IPS DF 4.7 (cell line): Measurements from ENCODE around the gene NRXN3.
"Not testable (repeated sequence)": the region's sequence is repeated elsewhere in the genome, so short reads cannot be mapped to it uniquely, and the experiment has no call there.

Source experiments
- DNase-seq: peaks from one replicate; pipeline ENCODE4 v3.0.0-alpha.2; 2013; ENCODE audit warnings: low spot score; ENCODE audit errors: extremely low read depth

The NRXN3 gene

DNA sequence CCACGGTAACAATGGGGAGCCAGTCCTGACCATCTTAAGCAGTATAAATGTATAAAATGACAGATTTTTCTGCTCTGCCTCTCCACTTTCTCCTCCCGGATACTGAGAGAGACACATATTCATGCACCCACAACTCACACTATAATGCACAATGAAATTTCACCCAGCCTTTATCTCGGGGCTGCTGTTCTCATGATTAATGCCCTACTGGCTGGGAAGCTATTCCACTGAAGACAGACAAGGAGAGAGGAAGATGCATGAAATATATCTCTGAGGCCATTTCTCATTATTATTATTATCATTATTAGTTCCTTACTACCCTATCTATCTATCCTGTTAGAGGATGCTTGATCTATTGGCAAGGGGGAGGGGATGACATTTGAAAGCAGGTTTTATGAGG lies 1539.4 kb downstream of the NRXN3 start:
- no peak for DNase-seq

DNA sequence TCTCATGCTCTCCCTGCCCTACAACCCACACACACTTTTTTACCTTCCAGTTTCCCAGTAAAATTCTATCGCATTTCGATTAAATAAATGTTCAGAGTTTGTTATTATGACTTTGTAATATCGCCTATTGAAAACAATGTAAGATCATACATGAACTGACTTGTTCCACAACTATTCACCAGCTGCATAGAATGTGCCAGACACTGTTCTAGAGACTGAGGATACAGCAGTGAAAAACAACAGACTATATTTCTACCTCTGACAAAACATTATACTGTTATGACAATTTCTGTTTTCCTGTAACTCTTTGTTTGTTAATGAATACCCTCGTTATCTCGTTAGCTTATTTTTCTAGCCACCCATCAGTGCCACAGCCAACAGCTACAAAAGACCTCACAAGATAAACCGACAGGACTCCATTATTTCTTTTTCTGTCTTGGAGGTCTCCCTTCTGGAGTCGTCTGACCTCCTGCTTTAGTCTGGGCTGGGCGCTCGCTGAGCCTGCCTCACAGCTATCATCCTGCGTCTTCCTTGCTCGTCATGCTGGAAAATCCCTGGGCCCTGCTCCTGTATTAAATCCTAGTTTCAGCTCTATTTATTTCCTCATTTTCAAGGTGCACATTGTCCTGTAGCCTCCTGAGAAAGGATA lies 1542.3 kb downstream of the NRXN3 start:
- DNase-seq, result no peak

DNA sequence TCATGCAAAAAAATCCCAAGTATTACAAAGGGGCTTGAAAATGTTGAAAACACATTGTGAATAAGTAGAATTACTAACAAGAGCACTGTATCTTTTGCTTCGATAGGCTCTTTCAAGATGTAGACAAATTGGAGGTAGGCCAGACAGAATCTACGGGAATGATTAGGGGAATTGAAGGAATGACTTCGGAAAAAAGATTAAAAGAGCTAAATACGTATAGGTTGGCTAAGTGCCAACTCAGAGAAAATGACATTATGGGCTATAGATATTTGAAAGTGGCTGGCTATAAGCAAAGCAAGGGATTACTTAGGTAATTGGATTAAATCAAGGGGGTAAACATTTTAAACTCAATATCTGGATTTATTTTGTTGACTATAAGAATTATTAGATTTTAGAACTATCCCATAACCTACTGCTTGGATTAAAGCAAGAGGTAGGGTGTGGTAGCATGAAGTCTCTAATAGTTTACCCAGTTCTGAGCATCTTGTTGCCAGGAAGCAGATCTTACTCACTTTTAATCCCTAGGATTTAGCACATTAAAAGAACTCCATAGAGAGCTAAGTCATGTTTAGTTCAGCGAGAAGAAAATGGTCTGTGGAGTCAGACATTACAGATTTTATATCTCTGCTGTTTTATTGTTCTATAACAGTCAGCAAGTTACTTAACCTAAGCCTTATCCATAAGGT lies 1551.4 kb downstream of the NRXN3 start:
- DNase-seq, result no peak

DNA sequence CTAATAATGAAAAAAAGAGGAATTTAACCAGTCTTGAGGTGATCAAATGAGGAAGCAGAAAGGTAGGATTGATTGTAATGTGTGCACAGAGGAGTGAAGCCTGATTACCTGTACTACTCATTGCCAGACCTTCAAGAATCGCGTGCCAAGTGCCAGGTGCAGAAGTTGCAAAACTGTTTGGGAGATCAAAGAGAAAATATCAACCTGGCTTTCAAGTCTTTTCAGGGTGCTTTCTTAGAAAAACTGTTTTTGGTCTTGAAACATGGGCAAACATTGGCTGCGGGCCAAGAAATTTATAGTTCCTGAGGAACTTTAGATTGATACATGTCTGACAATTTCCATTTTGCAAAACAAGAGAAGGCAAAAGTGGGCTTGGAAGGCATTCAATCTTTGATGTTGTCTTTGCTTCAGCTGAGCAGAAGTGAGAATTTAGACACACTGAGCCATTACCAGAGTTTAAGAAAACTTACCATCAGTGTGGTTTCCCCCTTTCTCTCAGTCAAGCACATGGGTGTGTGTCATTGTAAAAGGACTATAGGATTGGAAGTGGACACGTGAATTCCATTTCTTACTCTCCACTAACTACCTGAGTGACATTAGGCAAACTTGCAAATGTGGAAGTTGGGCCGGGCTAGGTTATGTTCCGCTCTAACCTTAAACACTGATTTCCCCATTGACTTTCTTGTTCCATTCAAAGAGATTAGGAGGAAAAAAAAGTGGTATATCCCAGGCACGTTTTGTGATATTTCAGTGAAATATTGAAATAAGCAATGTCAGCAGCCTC lies 1555.0 kb downstream of the NRXN3 start:
- DNase-seq, result no peak

DNA sequence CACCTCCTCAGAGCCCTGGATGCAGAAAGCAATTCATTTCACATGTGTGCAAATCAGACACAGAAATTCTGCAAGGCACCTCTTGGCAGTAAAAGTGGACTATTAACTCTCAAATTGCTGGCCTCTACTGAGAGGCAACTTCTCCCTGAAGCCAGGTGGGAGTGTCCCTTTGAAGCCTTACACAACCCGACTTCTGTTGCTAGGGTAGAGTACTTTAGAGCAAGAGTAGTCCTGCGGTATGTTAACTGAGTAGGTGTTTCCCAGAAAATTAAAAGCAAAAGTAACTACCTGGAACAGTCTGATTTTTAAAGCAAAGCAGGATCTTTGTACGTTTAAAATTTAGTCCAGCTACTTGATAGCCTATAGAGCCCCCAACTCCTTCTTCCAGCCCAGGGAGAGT lies 1557.7 kb downstream of the NRXN3 start:
- DNase-seq, result no peak

DNA sequence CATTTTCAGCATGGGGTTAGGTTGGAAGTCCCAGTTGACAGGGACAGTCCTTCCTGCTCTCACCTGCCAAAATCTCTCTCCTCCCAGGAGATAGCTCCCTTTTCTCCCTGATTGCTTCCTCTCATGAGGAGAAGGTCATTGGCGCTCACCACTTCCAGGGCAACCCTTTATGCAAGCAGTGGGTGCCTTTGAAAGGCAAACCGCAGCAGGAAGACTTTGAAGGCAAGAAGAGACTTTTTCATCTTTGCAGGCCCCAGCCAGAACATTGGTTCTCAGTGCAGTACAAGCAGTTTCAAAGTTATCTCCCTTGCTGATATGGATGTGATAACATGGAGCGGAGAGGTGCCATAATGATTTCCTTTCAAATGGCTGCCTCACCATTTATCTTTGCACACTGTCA lies 1558.2 kb downstream of the NRXN3 start:
- no peak for DNase-seq

DNA sequence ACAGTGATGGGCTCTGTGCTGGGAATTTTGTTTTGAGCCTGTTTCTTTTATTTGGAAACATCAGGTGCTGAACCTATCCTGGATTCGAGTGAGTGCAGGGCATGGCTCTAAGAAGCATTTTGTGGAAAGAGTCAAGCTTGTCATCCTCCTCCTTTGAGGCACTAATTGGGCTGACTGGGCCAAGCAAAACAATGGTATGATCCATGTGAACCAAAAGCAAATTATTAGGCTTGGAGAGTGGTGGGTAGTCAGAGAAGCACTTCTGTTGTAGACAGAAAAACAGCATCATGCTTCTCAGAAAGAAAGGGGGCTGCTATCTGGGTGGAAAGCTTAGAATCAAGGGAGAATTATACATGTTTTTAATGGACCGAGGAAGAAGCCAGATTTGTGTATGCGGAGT lies 1559.6 kb downstream of the NRXN3 start:
- DNase-seq, result no peak

DNA sequence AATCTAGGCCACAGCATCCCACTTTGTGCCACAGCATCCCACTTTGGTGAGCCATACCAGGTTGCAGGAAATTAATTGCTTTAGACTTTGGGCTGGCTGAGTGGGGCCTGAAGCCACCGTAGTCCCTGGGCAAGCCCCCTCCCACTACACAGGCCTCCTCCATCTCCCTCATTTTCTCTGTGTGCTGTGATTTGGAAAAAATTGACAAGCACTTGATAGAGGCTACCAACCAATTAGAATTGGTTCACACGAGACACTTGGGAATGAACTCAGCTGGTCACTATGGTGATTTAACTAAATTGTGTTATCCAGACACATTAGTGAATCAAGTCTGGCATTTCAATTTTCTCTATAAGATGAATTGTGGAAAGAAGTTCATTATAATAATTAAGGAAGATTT lies 1560.0 kb downstream of the NRXN3 start:
- no peak for DNase-seq

DNA sequence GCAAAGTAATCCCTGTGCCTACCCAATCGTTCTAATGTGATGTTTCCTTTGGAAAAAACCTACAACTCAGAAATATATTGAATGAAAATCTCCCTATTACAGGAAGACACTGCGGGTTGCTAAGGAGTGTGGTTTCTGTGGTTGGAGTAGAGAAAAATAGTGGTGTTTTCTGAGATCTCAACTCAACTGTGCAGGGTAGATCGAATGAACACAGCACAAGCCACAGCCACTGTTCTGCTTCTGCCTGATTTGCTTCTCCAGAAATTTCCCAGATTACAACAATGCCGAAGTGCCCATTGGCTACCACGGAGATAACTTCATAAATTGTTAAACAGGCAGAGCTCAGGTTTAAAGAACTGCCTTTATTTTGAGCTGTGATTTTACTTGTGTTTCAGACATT lies 1560.8 kb downstream of the NRXN3 start:
- DNase-seq, result no peak

DNA sequence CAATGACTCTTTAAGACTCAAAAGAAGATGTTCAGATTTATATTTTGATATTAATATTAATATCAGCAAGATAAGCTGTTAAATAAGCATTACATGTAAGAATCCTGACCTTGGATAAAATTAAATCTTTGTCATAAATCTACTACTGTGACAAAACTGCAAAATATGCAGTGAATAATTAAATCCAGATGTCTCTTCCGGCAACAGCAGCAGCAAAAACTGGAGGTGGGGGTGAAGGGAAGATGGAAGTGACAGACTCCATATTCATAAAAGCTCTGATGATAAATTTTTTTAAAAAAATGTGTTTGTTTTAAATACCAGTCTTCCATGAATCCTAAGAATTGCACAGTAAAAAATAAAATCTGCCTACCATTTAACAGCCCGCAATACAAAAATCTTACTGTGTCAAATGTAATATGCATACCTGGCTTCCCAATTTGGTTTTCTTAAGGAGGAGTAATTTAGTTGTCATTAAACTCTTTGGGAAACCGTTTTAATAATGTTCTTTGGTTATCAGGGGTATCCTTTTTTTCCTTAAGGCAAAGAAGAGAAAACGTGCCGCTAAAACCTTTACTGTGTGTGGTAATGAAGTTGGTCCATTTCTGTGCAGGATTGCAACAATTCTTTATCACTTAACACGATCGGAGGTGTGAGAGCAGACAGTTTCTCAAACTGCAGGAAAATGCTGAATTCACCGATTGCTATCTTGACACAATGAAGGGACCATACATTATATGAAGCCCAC lies 1562.9 kb downstream of the NRXN3 start:
- DNase-seq, result no peak

DNA sequence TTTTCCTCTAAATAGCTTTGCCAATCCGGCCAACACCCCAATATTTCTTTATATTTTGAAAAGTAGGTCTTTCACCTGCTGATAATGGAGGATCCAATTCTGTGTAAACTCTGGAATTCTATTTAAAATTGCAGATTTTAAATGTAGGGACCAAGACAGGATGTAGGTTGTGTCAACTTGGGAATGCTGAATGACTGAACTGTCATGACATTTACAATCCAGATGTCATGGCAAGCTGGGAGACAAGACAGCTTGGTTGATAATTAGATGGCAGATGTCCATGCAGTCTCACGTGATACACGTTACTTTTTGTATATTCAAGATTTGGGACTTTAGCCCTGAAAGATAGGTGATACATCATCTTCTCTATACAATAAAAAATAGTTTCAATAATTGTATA lies 1564.0 kb downstream of the NRXN3 start:
- DNase-seq, result no peak

DNA sequence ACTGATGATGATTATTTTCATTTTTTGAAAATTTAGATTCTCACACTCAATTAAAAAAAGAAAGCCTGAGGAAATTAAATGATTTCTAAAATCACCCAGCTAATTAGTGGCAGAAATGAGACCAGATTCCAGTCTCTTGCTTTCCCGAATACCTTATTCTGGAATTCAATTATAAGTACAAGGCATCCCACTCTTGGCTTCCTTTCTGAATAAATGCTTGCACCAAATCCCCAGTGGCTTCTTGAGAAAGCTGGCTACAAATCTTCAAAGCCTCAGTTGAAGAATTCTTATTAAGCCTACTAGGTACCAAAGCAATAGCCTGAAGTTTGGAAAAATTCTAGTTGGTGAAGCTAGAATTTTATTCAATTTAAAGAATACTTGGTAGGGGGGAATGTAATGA lies 1564.5 kb downstream of the NRXN3 start:
- no peak for DNase-seq

DNA sequence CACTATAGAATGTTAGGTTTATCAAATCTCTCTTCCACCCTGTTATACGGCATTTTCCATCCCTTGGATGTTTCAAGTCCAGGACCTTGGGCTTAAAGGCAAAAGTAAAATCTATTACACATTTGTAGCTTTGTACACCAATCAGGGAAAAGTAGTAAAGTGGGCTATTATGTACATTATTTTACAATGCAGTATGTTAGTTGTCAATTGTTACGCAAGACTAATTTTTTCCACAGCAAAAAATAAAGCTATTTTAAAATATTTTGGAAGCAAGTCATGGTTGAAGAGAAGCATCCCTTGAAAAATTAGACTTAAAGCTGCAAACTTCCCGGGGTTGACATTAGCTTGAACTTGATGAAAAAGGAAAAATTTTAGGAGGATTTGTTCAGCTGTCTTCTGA lies 1564.9 kb downstream of the NRXN3 start:
- no peak for DNase-seq

DNA sequence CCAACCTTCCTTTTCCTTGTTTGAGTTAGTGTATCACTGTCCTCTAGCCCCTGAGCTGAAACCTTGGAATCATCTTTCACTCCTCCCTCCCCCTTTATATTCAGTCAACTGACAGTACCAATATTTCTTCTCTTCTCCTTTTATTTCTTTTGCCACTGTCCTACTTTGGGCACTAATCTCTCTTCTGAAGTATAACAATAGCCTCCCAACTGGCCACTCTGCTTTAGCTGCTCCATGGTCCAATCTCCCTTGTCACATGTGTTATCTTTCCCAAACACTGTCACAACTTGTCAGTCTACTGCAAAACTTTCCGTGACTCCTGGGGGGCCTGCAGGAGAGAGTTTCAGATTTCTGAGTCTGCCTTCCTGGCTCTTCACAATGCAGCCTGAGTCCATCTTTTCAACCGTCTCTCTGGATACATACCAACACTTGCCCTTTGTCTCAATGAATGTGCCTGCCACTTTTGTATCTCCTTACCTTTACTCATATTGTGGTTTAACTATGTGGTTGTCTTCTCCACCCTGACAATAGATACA lies 1570.0 kb downstream of the NRXN3 start:
- no peak for DNase-seq

DNA sequence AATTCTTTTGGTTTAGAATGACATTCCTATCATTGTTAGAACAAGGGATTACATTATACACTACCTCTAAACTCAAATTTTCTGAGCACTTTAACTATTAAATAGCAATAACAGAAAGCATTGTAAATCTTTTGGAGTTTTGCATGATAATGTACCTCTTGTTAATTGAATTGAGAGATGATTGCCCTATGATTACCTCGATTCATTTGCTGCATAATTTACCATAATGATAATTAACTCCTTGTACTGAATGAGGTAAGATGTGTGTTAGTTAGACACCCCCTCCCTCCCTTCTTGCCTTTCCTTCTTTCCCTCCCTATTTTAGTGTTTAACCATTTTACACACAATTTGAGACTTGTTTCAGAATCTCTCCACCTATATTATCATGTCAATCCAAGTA lies 1572.0 kb downstream of the NRXN3 start:
- no peak for DNase-seq

DNA sequence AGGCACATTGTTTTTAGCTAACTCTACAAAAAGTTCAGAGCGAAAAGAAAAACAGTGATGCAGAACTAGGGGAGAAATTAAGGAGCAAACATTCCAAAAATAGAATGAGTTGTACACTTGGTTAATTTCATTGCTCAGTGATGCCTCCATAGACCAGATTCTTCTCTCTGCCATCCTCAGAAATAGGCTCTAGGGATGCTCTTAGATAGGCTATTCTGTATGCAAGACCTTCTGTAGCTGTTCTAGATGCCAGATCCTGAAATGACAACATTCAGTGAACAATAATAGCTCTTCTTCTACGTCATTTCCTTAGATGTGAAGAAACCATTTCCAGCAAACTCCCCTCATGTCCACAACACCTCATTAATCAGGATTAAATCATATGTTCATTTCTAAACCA lies 1574.9 kb downstream of the NRXN3 start:
- DNase-seq, result no peak

DNA sequence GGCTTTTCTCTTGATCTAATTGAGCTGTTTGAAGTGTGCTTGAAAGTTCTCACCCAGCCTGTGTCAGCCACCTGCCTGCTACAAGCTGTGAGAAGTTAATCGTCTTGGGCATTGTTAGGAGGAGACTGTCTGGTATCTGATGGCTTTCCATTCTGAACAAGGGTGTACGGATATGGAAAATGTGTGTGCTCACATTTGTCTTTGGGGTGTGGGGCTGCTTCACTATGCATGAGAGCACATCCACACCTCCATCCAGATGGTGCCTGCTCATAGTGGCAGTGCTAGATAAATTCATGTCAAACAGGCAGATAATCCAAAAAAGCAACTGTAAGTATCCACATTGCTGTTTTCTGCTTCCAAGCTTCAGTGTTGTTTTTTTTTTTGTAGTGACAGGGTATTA lies 1578.9 kb downstream of the NRXN3 start:
- no peak for DNase-seq

DNA sequence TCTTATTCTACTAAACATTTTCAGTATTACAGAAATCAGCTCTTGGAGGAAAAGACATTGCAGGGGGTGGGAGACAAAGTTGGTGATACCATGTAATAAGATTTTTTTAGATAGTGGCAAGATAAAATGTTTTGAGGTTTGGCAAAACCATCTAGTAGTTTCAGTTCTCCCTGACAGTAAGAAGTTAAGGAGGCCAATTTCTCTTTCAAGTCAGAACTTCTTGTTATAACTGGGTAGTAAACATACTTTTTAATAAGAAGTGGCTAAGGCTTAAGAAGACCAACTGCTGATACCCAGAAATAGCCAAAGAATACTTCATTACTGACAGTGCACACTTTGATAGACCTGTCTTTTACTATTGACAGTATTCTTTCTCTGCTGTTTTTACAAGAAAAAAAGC lies 1588.8 kb downstream of the NRXN3 start:
- no peak for DNase-seq

DNA sequence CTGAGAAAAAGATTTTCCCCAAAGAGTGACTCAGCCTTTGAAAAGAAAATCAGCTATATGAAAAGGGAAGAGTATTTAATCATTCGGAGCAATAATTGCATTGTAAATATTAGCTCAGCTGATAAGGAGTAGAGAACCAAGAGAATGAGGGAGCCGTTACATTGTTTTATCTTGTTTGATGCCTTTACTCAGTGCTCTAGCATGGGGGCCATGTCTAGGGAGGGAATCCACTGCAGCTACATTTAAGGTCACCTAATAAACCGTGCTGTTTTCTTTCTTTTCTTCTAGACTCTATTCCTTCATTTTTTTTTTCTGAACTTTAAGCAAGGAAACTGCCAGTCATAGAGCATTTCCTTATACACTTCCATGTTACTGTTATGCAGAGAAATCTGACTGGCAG lies 1594.2 kb downstream of the NRXN3 start:
- DNase-seq, result no peak

DNA sequence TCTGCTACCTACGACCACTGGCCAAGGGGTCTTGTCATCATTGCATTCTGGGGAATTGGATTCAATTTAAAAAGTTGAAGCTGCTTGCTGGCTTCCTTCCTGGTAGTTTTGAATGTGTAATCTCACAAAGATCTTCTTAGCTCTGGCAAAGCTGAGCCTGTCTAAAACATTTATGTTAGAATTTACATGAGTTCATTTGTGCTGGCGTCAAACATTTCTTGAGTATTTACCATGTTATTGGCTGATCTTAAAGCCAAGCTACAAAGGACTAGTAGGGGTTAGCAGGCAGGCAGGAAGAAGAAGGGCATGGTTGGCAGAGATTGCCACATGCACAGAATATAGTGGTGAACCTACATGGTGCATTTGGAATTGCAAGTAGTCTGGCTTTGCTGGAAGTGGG lies 1596.3 kb downstream of the NRXN3 start:
- DNase-seq, result no peak

DNA sequence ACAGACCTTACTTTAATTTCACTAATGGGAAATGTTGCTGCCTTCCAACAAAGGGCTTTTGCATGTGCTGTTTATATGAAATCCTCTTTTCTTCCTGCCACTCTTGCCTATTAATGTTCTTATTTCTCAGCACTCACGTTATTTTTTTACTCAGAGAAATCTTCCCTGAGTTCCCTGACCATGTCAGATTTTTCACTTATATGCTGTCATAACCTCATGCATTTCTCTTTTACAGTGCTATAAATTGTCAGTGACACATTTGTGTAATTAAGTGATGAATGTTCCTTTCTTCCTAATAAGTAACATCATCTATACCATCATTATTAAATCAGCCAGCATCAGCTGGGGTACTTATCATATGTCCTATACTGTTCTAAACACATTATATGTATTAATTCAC lies 1597.1 kb downstream of the NRXN3 start:
- DNase-seq, result no peak

DNA sequence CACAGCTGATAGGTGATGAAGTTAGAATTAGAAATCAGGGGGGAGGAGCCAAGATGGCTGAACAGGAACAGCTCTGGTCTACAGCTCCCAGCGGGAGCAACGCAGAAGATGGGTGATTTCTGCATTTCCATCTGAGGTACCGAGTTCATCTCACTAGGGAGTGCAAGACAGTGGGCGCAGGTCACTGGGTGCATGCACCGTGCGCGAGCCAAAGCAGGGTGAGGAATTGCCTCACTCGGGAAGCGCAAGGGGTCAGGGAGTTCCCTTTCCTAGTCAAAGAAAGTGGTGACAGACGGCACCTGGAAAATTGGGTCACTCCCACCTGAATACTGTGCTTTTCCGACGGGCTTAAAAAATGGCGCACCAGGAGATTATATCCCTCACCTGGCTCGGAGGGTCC lies 1597.5 kb downstream of the NRXN3 start:
- not testable (repeated sequence) for DNase-seq
